Measurements from ENCODE around the gene HSPB6.
"Not testable (repeated sequence)": the region's sequence is repeated elsewhere in the genome, so short reads cannot be mapped to it uniquely, and the experiment has no call there.

Gene HSPB6

GRCh38 chr19:35786299-35787160, 29.7 kb upstream of the HSPB6 start:
- DNase-seq (ENCODE audit: low read depth in 3 of 3), result no peak

GRCh38 chr19:35785339-35785627, 28.5 kb upstream of the HSPB6 start:
- DNase-seq (ENCODE audit: low read depth in 3 of 3), result no peak

- DNase-seq (ENCODE audit: low read depth in 3 of 3), result no peak
These were observed 27.9 kb upstream of the HSPB6 start for GRCh38 chr19:35784503-35785338.

- no peak for DNase-seq (ENCODE audit: low read depth in 3 of 3)
These were observed 26.9 kb upstream of the HSPB6 start for GRCh38 chr19:35783469-35784434.

GRCh38 chr19:35782589-35782988, 25.8 kb upstream of the HSPB6 start:
- no peak for DNase-seq (ENCODE audit: low read depth in 3 of 3)

- no peak for DNase-seq (ENCODE audit: low read depth in 3 of 3)
These were observed 24.8 kb upstream of the HSPB6 start for GRCh38 chr19:35781650-35782049.

- no peak for DNase-seq (ENCODE audit: low read depth in 3 of 3)
These were observed 23.9 kb upstream of the HSPB6 start for GRCh38 chr19:35780717-35781116.

- no peak for DNase-seq (ENCODE audit: low read depth in 3 of 3)
These were observed 23.2 kb upstream of the HSPB6 start for GRCh38 chr19:35780058-35780457.

GRCh38 chr19:35779033-35779432, 22.2 kb upstream of the HSPB6 start:
- DNase-seq (ENCODE audit: low read depth in 3 of 3), result no peak

GRCh38 chr19:35777961-35778360, 21.1 kb upstream of the HSPB6 start:
- no peak for DNase-seq (ENCODE audit: low read depth in 3 of 3)

GRCh38 chr19:35777086-35777841, 20.4 kb upstream of the HSPB6 start:
- no peak for DNase-seq (ENCODE audit: low read depth in 3 of 3)

GRCh38 chr19:35776102-35776788, 19.4 kb upstream of the HSPB6 start:
- no peak for DNase-seq (ENCODE audit: low read depth in 3 of 3)

GRCh38 chr19:35775298-35776101, 18.7 kb upstream of the HSPB6 start, which contains the start of gene ARHGAP33:
Gene ARHGAP33, plus strand, starts transcription at chr19:35775564. Its CDS starts 95 bp downstream, at chr19:35775659.
- DNase-seq (ENCODE audit: low read depth in 3 of 3), result peak; percentile 98 to 100 (median 99)

- no peak for DNase-seq (ENCODE audit: low read depth in 3 of 3)
These were observed 18.1 kb upstream of the HSPB6 start for GRCh38 chr19:35775046-35775297.

GRCh38 chr19:35774274-35775045, 17.6 kb upstream of the HSPB6 start:
- DNase-seq (ENCODE audit: low read depth in 3 of 3), result no peak

- DNase-seq (ENCODE audit: low read depth in 3 of 3), result no peak
These were observed 16.4 kb upstream of the HSPB6 start for GRCh38 chr19:35773020-35773806.

- not testable (repeated sequence) for DNase-seq (ENCODE audit: low read depth in 3 of 3)
These were observed 15.5 kb upstream of the HSPB6 start for GRCh38 chr19:35772362-35772761.

GRCh38 chr19:35768082-35768421, 11.2 kb upstream of the HSPB6 start:
- DNase-seq (ENCODE audit: low read depth in 3 of 3), result no peak

All from stimulated activated CD4-positive, alpha-beta T cell treated with anti-CD3 and anti-CD28 coated beads, TNF-alpha, amount 100 ng/mL, for 48 hours (primary cell).